ENCODE data around the gene DMXL1.
"Not testable (repeated sequence)": the region's sequence is repeated elsewhere in the genome, so short reads cannot be mapped to it uniquely, and the experiment has no call there.

The DMXL1 gene

GRCh38 chr5:119123280-119123679, 52.4 kb downstream of the DMXL1 start:
- DNase-seq = no peak

DNA sequence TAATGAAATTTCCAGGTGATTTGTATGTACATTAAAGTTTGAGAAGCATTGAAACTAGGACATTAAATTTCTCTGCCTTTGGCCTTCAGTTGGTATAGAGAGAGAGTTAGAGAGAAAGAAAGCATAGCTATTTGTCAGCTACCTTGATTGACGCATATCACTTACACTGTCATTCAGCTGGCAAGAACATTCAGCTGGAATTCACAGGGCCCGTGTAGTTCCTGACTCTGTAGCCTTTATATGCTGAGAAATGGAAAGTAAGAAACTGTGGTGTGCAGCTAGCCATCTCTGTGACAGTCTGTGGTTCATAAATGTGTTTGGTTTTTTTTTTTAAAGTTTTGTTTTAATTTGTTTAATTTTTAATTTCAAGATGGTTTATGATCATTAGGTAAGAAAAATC, 58.9 kb downstream of the DMXL1 start:
- no peak for DNase-seq

- DNase-seq = no peak
Measured at GRCh38 chr5:119131530-119132304, 60.8 kb downstream of the DMXL1 start.

DNA sequence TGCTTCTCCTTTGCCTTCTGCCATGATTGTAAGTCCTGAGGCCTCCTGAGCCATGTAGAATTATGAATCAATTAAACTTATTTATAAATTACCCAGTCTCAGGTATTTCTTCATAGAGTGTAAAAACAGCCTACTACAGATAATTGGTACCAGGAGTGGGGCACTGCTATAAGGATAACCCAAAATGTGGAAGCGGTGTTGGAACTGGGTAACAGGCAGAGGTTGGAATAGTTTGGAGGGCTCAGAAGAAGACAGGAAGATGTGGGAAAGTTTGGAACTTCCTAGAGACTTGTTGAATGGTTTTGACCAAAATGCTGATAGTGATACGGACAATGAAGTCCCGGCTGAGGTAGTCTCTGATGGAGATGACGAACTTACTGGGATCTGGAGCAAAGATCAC, 64.9 kb downstream of the DMXL1 start:
- not testable (repeated sequence) for DNase-seq

DNA sequence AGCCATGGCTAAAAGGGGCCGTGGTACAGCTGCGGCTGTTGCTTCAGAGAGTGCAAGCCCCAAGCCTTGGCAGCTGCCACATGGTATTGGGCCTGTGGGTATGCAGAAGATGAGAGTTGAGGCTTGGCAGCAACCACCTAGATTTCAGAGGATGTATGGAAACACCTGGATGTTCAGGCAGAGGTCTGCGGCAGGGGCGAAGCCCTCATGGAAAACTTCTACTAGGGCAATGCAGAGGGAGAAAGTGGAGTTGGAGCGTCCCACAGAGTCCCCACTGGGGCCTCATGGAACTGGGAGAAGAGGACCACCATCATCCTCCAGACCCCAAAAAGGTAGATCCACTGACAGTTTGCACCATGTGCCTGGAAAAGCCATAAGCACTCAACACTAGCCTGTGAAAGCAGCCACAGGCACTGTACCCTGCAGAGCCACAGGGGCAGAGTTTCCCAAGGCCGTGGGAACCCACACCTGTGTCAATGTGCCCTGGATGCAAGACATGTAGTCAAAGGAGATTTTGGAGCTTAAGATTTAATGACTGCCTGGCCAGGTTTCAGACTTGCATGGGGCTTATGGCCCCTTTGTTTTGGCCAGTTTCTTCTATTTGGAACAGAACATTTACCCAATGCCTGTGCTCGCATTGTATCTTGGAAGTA, 65.9 kb downstream of the DMXL1 start:
- no peak for DNase-seq

DNA sequence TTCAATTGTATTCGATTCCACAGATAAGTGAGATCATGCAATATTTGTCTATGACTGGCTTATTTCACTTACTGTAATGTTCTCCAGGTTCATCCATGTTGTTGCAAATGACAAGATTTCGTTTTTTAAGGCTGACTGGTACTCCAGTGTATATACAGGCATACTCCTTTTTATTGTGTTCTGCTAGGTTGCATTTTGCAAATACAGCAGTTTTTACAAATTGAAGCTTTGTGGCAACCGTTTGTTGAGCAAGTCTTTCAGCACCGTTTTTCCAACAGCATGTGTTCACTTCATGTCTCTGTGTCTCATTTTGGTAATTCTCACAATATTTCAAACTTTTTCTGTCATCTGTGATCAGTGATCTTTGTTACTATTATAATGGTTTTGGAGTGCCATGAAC, 82.7 kb downstream of the DMXL1 start:
- no peak for DNase-seq

- DNase-seq = no peak
Measured at GRCh38 chr5:119158144-119158543, 87.3 kb downstream of the DMXL1 start.

GRCh38 chr5:119161430-119161829, 90.5 kb downstream of the DMXL1 start:
- DNase-seq = no peak

DNA sequence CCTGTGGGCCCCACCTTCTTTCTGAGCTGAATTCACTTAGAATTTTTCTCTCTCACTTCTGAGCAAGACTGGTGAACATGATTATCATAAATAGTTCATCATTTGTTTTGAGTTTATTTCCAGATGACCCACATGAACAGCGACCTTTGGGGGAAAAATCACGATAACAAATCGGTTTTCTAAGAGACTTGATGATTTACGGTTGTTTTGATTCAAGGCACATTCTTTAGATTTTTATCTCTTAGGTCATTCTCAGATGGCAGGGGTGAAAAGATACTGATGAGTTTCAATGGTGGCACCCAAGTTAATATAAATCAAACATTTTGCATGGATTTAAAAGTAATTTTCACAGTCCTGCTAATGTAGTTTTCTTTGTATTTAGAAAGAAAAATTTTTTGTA, 95.1 kb downstream of the DMXL1 start:
- DNase-seq = no peak

DNA sequence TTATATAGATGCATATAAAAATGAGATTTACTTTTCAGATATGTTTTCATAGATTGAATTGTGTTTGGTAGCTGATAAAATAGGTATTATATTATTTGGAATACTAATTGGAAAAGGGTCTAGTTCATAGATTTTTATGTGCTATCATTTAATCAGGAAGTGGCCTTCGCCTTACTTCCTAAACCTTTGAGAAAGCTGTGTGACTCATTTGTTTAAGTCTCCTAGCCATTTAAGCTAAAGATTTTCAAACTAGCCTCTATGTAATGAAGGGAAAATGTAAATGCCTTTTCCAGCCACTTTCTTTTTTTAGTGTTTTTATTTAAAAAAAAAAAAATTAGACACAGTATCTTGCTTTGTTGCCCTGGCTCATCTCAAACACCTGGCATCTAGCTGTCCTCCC, 97.5 kb downstream of the DMXL1 start:
- DNase-seq = no peak

DNA sequence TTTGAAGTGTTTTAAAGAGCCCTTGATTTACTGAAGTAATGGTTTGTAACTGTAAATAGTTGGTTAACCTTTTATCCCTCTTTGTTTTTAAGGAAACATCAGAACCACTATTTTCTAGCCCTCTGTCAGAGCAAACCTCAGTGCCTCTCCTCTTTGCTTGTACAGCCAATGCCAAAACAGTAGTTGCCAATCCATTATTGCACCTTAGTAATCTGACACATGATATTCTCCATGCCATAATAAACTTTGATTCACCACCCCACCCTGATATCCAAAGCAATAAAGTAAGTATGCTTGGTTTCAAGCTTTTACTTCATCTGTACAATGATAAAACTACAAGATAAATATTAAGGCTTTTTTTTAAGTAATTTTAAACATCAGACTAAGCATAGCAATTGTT, 100.8 kb downstream of the DMXL1 start:
- no peak for DNase-seq

GRCh38 chr5:119174578-119175163, 103.8 kb downstream of the DMXL1 start:
- no peak for DNase-seq

- DNase-seq = no peak
Measured at GRCh38 chr5:119176785-119177184, 105.9 kb downstream of the DMXL1 start.

- no peak for DNase-seq
Measured at GRCh38 chr5:119177226-119177625, 106.3 kb downstream of the DMXL1 start.

DNA sequence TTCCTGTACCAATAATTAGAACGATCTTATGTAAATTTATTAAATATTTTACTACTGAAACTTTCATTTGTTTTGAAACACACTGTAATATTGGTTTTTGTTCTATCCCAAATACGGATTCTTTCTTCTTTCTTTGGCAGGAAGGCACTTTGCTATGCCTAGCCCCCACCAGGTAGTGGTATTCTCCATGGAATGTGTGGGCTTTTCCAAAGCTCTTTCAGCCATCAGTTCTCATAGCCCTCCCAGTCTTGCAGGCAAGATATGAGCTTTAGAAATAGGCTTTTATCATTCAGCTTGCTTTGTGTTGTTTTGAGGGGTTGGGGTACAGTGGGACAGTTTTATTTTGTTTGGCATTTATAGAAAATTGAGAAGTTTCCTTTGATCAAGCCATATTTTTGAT, 107.5 kb downstream of the DMXL1 start:
- no peak for DNase-seq

DNA sequence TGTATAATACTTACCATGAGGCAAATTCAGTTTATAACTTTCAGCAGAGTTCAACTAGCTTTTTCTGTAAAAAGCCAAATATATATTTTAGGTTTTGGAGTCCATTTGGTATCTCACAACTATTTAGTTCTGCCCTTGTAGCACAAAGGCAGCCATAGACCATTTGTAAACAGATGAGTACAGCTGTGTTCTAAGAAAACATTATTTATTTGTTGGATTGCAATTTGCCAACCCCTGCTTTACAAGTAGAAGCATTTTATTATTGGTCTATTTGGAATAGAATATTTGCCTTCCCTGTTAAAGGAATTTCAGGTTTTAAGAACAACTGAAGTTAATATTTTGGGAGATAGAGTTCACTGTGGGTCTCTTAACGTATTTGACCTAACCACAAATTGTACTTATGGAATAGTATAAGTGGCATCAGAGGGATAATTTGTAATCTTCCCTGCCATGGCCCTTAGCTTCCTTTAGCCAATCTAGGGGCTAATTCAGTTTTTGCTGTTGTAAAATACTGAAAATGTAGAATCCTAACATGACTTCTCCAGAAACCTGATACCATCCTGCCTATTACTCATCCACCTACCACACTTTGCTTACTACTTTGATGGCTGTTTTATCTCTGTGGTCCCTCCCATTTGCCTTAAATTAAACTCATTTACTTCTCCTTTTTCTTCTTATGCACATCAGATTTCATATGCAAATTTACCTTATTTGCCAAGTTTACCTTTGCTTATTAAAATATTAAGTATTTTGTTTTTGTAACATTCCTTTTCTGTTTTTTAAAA, 109.2 kb downstream of the DMXL1 start:
- no peak for DNase-seq

- not testable (repeated sequence) for DNase-seq
Measured at GRCh38 chr5:119185512-119185911, 114.6 kb downstream of the DMXL1 start.

DNA sequence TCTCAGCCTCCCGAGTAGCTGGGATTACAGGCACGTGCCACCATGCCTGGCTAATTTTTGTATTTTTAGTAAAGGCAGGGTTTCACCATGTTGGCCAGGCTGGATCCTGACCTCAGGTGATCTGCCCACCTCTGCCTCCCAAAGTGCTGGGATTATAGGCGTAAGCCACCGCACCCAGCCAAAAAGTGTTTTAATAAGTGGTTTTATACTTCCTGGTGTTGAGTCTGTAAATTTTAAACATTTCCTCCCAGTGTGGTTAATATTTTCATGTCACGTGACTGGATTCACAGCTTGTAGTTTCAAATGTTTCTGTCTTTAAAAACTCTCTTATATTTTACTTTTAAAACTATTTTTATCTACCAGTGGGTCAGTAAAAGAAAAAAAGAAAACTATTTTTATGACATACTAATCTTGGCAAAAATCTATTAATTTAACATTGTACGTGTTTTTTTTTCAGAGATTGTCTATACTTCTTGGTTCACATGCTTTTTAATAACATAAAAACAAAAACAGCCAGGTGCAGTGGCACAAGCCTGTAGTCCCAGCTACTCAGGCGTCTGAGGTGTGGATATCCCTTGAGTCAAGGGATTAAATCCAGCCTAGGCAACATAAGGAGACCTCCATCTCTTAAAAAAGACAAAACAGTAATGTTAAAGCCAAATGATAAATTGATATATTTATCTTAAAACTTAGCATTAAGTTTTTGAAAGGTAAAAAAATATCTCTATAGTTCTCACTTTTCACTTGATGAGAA, 117.1 kb downstream of the DMXL1 start:
- DNase-seq = no peak

DNA sequence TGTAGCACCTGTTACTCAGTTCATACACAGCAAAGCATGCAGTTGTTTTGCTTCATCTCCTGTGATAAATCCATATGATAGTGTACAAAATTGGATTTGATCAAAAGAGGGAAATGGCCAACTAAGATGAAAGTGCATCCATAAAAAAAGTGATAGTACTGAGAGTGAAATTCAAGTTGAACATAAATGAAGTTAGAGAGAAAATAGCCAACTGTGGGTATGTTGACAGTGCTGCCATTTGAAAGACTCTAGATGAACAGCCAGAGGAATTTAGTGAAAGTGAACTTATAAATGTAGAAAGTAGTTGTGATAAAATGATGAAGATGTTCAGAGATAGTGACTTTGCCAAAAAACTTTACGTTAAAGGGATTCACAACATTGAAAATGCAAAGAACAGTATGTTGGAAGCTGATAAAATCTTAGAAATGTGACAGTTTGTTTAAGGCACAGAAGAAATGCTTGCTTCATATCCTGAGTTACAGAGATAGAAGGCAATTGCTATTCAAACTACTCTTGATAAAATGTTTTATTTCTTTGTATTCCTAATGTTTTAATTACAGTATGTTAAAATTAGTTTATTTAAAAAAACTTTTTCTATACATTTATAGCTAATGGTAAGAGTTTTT, 119.7 kb downstream of the DMXL1 start:
- DNase-seq = no peak

DNA sequence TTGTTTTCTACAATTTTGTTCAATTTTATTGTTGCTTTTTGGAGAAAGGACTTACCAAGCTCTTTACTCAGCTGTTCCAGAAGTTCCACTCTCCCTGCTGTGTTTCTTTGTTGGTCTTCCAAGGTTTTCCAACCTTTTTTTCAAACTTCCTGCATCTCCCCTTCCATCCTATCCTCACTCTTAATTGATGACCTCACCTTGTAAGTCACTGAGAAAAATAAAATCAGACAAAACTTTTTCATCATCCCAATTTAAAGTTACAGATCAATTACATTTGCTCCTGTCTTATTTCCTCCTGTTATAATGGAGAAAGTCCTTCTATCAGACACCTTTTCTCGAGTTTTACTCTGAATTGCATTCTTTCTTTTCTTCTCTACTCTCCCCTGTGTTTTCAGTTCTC, 121.1 kb downstream of the DMXL1 start:
- no peak for DNase-seq

DNA sequence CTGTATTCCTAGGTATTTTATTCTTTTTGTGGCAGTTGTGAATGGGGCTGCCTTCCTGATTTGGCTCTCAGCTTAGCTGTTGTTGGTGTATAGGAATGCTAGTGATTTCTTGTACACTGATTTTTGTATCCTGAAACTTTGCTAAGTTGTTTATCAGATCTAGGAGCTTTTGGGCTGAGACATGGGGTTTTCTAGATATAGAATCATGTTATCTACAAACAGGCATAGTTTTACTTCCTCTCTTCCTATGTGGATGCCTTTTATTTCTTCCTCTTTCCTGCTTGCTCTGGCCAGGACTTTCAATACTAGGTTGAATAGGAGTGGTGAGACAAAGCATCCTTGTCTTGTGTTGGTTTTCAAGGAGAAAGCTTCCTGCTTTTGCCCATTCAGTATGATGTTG, 129.9 kb downstream of the DMXL1 start:
- DNase-seq = no peak

- no peak for DNase-seq
Measured at GRCh38 chr5:119207105-119207504, 136.2 kb downstream of the DMXL1 start.

All from activated CD4-positive, alpha-beta T cell treated with anti-CD3 and anti-CD28 coated beads, Interleukin-2, amount 50 U/mL, for 16 hours (primary cell).